Activated T-cell treated with anti-CD3 and anti-CD28 coated beads for 1 hour (primary cell): Measurements from ENCODE around the gene ATP6V0B.

Experiments
- DNase-seq: peaks from one replicate; pipeline ENCODE4 v3.0.0-alpha.2; 2020; ENCODE audit warnings: low read depth

ATP6V0B gene

GRCh38 chr1:44008259-44008658 is 33.5 kb downstream of the ATP6V0B start:
- DNase-seq = no peak

- DNase-seq = no peak
Measured at GRCh38 chr1:44010935-44011471, 36.2 kb downstream of the ATP6V0B start.

- DNase-seq = no peak
Measured at GRCh38 chr1:44012404-44012803, 37.6 kb downstream of the ATP6V0B start.

DNA sequence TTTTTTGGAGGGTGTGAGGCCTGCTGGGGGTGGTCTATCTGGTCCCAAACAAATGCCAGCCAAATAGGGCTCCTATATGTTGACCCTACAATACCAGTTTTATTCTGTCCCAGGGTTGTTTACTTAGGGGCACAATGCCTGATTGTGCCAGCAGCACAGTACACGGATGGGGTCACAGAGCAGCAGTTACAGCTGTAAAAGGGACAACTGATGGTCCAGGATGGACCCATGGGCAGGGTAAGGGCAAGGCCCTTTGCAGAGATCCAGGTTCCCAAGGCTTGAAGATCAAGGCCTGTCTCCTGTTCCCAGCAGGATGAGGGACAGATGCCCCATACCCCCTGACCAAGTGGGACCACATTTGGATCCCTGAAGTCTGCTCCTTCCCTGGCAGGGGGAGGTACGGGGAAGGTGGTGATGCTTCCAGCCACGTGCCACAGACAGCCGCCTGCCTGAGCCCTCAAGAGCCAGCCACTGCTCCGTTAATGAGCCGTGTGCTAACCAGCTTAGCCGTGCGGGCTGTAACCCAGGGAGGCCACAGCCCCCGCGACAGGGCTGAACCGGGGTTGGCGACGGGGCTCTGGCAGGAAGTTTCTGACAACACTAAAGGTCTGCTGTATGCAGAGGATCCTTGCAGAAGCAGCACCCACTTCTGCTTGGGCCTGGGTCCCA is 38.3 kb downstream of the ATP6V0B start:
- no peak for DNase-seq

DNA sequence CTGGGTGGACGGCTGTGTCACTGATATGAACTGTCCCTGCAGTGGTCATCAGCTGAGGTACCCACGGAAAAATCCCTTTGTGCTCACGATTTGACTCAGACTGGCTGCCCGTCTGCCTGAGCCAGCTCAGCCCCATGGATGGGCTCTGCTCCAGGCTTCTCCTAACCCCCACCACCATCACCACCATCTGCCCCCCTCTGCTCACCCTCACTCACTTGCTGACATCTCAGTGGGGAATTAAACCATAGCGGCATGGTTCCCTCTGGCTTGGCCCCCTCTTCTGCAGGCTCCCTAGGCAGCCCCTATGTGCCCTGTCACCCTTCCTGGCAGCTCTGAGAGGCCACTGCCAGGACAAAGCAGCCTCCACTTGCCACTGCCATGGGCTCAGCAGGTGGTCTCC is 39.2 kb downstream of the ATP6V0B start:
- DNase-seq = no peak

GRCh38 chr1:44014365-44015104 is 39.8 kb downstream of the ATP6V0B start:
- no peak for DNase-seq

GRCh38 chr1:44015206-44015605 is 40.4 kb downstream of the ATP6V0B start:
- no peak for DNase-seq

GRCh38 chr1:44016041-44016889 is 41.5 kb downstream of the ATP6V0B start:
- DNase-seq = no peak

- no peak for DNase-seq
Measured at GRCh38 chr1:44016890-44017400, 42.2 kb downstream of the ATP6V0B start.

DNA sequence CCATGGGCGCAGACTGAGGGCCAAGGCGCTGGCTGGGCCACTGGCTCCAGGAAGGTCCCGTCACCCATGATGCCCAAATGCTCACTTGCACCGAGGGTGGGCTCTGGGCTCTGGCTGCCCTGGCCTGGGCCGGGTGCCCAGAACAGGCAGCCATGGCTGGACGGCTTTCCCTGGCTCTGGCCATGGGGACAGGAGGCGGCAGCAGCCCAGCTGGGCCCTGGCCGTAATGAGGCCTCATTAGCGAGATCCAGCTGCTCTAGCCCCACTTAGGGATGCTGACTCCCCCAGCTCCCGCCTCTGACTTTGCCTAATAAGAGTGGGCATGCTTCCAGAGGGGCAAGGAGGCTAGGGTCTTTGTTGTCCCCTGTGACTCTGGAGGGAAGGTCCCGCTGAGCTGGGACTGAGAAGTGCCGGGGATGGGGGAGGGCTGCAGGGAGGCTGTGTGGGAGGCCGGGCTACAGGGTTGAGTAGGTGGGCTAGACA is 44.7 kb downstream of the ATP6V0B start:
- no peak for DNase-seq

DNA sequence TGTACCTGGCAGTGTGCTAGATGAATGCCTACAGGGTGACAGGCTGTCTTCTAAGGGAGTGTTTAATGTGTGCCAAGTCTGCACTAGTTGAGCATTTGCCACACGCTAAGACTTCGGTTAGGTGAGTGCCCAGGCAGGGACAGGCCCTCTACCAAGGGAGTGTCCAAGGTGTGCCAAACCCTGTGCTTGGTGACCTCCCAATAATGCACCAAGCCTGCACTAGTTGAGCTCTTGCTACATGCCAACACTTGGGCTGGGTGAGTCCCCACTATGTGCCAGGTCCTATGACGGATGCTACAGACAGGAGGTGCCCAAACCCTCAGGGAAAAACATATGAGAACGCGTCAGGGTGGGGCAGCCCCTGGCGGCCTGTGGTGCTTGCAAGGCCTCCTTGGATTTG is 45.7 kb downstream of the ATP6V0B start:
- DNase-seq = no peak

GRCh38 chr1:44021156-44021555 is 46.4 kb downstream of the ATP6V0B start:
- no peak for DNase-seq

DNA sequence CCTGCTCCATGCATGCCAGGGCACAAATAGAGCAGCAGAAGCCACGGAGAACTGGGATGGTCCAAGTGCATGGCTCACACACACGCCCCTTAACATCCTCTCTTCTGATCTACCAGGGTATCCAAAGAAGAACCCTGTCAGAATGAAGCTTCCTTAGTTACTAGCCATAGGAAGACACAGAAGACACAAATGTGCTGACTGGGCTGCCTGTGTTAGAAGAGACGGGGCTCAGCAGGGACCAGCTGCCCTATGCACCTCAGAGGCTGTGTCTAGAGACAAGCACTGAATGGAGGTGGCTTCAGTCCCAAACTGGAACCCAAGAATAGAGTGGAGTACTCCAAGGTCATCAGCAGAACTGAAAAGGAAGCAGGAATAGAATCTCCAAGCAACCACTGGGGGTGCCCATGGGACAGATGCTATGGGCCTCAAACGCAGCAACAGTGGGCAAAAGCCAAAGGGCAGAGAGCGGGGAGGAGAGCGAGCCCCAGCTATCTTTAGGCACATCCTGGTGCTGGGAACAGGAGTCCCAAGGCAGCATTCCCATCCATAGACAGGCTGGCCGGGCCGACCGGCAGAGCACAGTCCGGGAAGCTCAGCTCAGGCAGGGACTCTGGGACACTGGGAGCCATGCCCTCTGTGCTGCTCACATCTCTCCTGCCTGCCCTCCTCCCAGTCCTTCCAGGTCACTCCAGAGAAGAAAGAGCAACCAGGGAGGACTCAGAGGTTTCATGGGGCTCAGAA is 47.0 kb downstream of the ATP6V0B start:
- no peak for DNase-seq

- DNase-seq = no peak
Measured at GRCh38 chr1:44024031-44024902, 49.5 kb downstream of the ATP6V0B start.

DNA sequence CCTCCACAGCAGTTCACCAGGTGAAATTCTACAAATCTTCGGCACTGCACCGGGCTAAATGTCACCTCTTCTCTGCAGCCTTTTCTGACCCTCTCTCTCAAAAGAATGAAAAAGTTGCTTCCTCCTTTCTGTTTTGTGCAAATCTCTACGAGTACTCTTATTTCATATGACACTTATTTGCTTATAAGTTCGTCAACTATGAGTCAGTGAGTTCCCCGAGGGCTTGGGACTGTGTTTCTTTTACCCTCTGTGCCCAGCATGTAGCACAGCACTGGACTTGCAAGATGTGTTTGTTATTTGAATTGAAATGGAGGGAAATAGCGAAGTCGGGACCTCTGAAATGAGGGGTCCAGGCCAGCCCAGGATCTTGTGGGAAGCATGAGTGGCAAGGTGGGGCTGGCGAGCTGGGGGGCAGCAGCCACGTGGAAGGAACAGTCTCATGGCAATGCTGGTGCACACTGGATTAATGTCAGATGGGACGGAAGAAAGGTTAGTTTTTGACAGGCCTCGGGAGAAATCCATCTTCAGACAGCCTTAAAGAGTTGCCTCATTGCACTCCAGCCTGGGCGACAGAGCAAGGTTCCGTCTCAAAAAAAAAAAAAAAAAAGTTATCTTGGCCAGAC is 50.3 kb downstream of the ATP6V0B start:
- DNase-seq = no peak

- no peak for DNase-seq
Measured at GRCh38 chr1:44025816-44026215, 51.1 kb downstream of the ATP6V0B start.

GRCh38 chr1:44027320-44027719 is 52.6 kb downstream of the ATP6V0B start:
- DNase-seq = no peak
